ENCODE results near the gene AKAP10. TPM values are rescaled to one million over a fixed set of nuclear protein-coding genes. Genes with fewer than 3 reads are reported as not detected.
"Not testable (repeated sequence)": the region's sequence is repeated elsewhere in the genome, so short reads cannot be mapped to it uniquely, and the experiment has no call there.

The AKAP10 gene
- total RNA-seq, 1 donor from 2014 or later, result 35.7 TPM

DNA sequence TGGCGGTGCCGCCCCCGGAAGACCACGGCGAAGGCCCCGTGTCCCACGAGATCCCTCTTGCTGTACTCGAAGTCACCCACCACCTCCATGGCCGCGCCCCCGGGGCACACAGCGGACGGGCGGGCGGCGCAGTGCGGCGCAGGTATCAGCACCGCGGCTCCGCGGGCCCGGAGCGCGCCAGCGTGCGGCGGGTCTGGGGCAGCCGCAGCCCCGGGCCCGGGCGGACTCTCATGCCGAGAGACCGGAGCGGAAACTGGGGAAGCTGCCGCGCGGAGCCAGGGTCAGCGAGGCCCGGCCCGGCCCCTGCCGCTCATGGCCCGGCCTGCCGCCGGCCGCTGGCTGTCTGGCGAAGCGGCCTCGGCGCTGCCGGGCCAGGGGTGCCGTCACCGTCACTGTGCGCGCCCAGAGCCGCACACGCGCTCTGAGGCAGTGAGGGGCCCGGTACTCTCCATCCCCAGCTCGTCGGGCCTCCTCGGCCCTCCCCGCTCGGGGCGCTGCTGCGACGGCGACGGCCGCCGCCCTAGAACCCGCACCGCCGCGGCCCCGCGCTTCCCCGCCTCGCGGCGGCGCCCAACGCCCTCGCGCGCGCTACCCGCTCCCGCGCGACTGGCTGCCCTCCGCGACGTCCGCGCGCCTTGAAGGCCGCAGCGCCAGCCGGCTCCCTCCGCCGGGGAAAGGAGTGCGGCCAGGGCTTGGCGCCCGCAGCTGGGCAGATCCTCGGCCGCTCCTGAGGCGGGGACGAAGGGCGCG lies 110.1 kb downstream of the AKAP10 start, which contains the start of gene ULK2:
ULK2 (minus strand) TSS at position 608 of the 750 bp plus-strand sequence; CDS start at position 89, 519 bp downstream.
- DNase-seq (ENCODE audit: low read depth), result no peak

DNA sequence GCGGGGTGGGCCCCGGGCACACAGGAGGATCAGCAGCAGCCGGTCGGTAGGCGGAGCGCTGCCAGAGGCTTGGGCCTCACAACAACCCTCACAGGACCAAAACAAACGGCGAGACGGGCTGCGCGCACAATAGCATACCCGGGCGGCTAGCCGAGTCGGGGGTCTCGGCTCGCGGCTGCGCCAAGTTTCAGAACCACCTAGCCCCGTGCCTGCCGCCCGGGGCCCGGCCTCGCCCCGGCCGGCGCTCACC lies 110.6 kb downstream of the AKAP10 start:
- peak; percentile 22 for DNase-seq (ENCODE audit: low read depth)

GRCh38 chr17:19865021-19865420 lies 112.6 kb downstream of the AKAP10 start:
- no peak for DNase-seq (ENCODE audit: low read depth)

GRCh38 chr17:19860647-19861177 lies 116.9 kb downstream of the AKAP10 start:
- not testable (repeated sequence) for DNase-seq (ENCODE audit: low read depth)

DNA sequence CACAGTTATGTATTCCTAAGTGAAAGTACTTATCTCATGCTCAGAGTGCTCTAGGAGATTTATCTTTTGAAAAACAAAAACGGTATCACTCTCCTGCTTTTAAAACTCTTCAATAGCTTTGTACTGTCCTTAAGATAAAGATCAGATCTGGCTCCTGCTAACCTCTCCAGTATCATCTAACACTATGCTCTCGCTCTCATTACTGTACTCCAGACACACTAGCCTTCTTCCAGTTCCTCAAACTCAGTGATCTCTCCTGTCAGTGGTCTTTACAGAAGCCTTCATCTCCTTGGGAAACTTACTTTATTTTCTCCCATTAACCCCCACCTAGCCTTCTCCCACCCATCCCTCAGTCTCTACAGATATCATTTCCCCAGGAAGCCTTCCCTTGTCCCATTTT lies 120.0 kb downstream of the AKAP10 start:
- no peak for DNase-seq (ENCODE audit: low read depth)

Other genes starting within 250 kb of the AKAP10 start
- 0.10 TPM in 1 of 2 replicates, not detected in the other for gene ALDH3A1, start 229.5 kb downstream of the AKAP10 start, total RNA-seq
- gene ULK2, start 109.9 kb downstream of the AKAP10 start, total RNA-seq, result 15.3 and 18.0 TPM in 2 replicates
- gene SPECC1, start 31.5 kb upstream of the AKAP10 start, total RNA-seq, result 88.7 and 144 TPM in 2 replicates

All from renal cortical epithelial cell (primary cell).